Stimulated activated CD4-positive, alpha-beta T cell treated with anti-CD3 and anti-CD28 coated beads, TNF-alpha, amount 100 ng/mL, for 1 hour (primary cell): ENCODE data around the gene RNF41.
"Not testable (repeated sequence)": the region's sequence is repeated elsewhere in the genome, so short reads cannot be mapped to it uniquely, and the experiment has no call there.

Source experiments
- DNase-seq, 3 donors: peaks; one replicate each; pipeline ENCODE4 v3.0.0-alpha.2; 2020; ENCODE audit warnings: low read depth in 3 of 3, low spot score in 1 of 3

The RNF41 gene

GRCh38 chr12:56178347-56178746 lies 43.4 kb downstream of the RNF41 start:
- no peak for DNase-seq

- DNase-seq: no peak
Measured at GRCh38 chr12:56172839-56173238, 48.9 kb downstream of the RNF41 start.

GRCh38 chr12:56169229-56169759 lies 52.4 kb downstream of the RNF41 start:
- no peak for DNase-seq

GRCh38 chr12:56165369-56165768 lies 56.4 kb downstream of the RNF41 start:
- no peak for DNase-seq

- no peak for DNase-seq
Measured at GRCh38 chr12:56164345-56164729, 57.4 kb downstream of the RNF41 start.

GRCh38 chr12:56163533-56164344 lies 58.0 kb downstream of the RNF41 start:
- no peak for DNase-seq

- DNase-seq: no peak
Measured at GRCh38 chr12:56162468-56163290, 59.0 kb downstream of the RNF41 start.

GRCh38 chr12:56161690-56162351 lies 59.9 kb downstream of the RNF41 start:
- no peak for DNase-seq

- no peak for DNase-seq
Measured at GRCh38 chr12:56160894-56161689, 60.6 kb downstream of the RNF41 start.

GRCh38 chr12:56160193-56160763 lies 61.4 kb downstream of the RNF41 start:
- peak; percentile 21 to 39 (median 37) for DNase-seq

GRCh38 chr12:56159482-56160192 lies 62.1 kb downstream of the RNF41 start:
- DNase-seq: no peak

GRCh38 chr12:56158926-56159461 lies 62.7 kb downstream of the RNF41 start:
- no peak for DNase-seq

GRCh38 chr12:56158029-56158925 lies 63.4 kb downstream of the RNF41 start, which contains the start of gene MYL6:
MYL6 (plus strand) TSS chr12:56158359; CDS start chr12:56158402, 43 bp downstream.
- DNase-seq: peak; percentile 62 to 84 (median 71)

- DNase-seq: peak in 1 of 3 donors; percentile 31
Measured at GRCh38 chr12:56157201-56158028, 64.3 kb downstream of the RNF41 start.

GRCh38 chr12:56156464-56157200 lies 65.1 kb downstream of the RNF41 start:
- DNase-seq: not testable (repeated sequence)

- DNase-seq: no peak
Measured at GRCh38 chr12:56155256-56155845, 66.4 kb downstream of the RNF41 start.
